HEK293 (cell line): ENCODE data around the gene HOXA10.

Experiments
- CTCF ChIP-seq: fragments of 450-650 bp; formaldehyde crosslinking; IDR thresholded peaks from 2 replicates; pipeline ENCODE4 v1.5.1; 2016; ENCODE audit warnings: missing biosample characterization, missing genetic modification characterization
- MEIS1 ChIP-seq: sonication (generic); formaldehyde crosslinking; IDR thresholded peaks from 2 replicates; pipeline ENCODE4 v1.8.1; 2022; ENCODE audit warnings: missing genetic modification reagents, mild to moderate bottlenecking, borderline replicate concordance
- MYNN ChIP-seq: fragments of 450-650 bp; formaldehyde crosslinking; IDR thresholded peaks from 2 replicates; pipeline ENCODE4 v1.5.1; 2016; ENCODE audit warnings: missing biosample characterization, missing genetic modification characterization, borderline replicate concordance
- PATZ1 ChIP-seq: fragments of 450-650 bp; formaldehyde crosslinking; IDR thresholded peaks from 2 replicates; pipeline ENCODE4 v1.5.1; 2016; ENCODE audit warnings: missing biosample characterization, missing genetic modification characterization
- REST ChIP-seq: fragments of 450-650 bp; formaldehyde crosslinking; IDR thresholded peaks from 2 replicates; pipeline ENCODE4 v1.5.1; 2016; ENCODE audit warnings: missing biosample characterization, missing genetic modification characterization
- ZNF223 ChIP-seq: fragments of 450-650 bp; formaldehyde crosslinking; IDR thresholded peaks from 2 replicates; pipeline ENCODE4 v1.5.1; 2016; ENCODE audit warnings: missing biosample characterization, missing genetic modification characterization
- ZNF274 ChIP-seq, 2 experiments: fragments of 200-500 bp in 1 of 2; fragments of 450-650 bp in 1 of 2; sonication (Bioruptor generic) in 1 of 2; formaldehyde crosslinking in 1 of 2; IDR thresholded peaks; 2 replicates each; pipeline versions ENCODE4 v1.5.1 to v1.6.1; 2014 to 2016; ENCODE audit warnings: borderline replicate concordance in 1 of 2, inconsistent platforms in 1 of 2, low read length in 1 of 2, missing biosample characterization in 1 of 2, missing genetic modification characterization in 1 of 2
- ZNF416 ChIP-seq: fragments of 450-650 bp; formaldehyde crosslinking; IDR thresholded peaks from 2 replicates; pipeline ENCODE4 v1.5.1; 2016; ENCODE audit warnings: missing biosample characterization, missing genetic modification characterization
- ZNF513 ChIP-seq: fragments of 450-650 bp; IDR thresholded peaks from 2 replicates; pipeline ENCODE4 v1.5.1; 2018; ENCODE audit warnings: missing biosample characterization, missing genetic modification characterization
- ZNF596 ChIP-seq: fragments of 450-650 bp; IDR thresholded peaks from 2 replicates; pipeline ENCODE4 v1.5.0; 2018; ENCODE audit warnings: missing biosample characterization, mild to moderate bottlenecking, missing genetic modification characterization, moderate library complexity
- ZNF747 ChIP-seq: fragments of 450-650 bp; formaldehyde crosslinking; IDR thresholded peaks from 2 replicates; pipeline ENCODE4 v1.5.1; 2016; ENCODE audit warnings: missing biosample characterization, missing genetic modification characterization

GRCh38 chr7:27180431-27181420 is 6.6 kb upstream of the HOXA10 start:
- TF ChIP-seq CTCF (tag by site-specific recombination) (no peak), MYNN (tag by site-specific recombination) (no peak), MEIS1 (CRISPR knock-in tag) (no peak), PATZ1 (tag by site-specific recombination) (0 out of 2 replicates have a peak, but pooled peaks have one; percentile 32), ZNF223 (tag by site-specific recombination) (no peak), ZNF274 (IDR thresholded peaks at IDR 0.05; ENCODE audit: low read length) (no peak), ZNF274 (tag by site-specific recombination; IDR thresholded peaks at IDR 0.05; ENCODE audit: borderline replicate concordance) (no peak), REST (no peak), ZNF596 (tag by site-specific recombination) (no peak), ZNF513 (tag by site-specific recombination) (no peak), ZNF747 (tag by site-specific recombination) (no peak), ZNF416 (no peak)
